GM12872 (cell line): ENCODE data around the gene KLK2.

ENCODE experiments used
- CTCF ChIP-seq: IDR thresholded peaks from 3 replicates; pipeline ENCODE4 v1.5.1; 2011; ENCODE audit warnings: low read depth, mild to moderate bottlenecking, low read length, moderate library complexity; ENCODE audit not compliant: insufficient read depth

Gene KLK2

GRCh38 chr19:50897191-50897607 lies 24.0 kb downstream of the KLK2 start:
- TF ChIP-seq CTCF = no peak

GRCh38 chr19:50897612-50898011 lies 24.4 kb downstream of the KLK2 start:
- peak; percentile 36; the same call in 1 of the 3 replicates for TF ChIP-seq CTCF

GRCh38 chr19:50898018-50898417 lies 24.8 kb downstream of the KLK2 start:
- TF ChIP-seq CTCF = no peak

- no peak for TF ChIP-seq CTCF
Measured at GRCh38 chr19:50899569-50899968, 26.3 kb downstream of the KLK2 start.

- TF ChIP-seq CTCF = no peak
Measured at GRCh38 chr19:50902640-50903039, 29.4 kb downstream of the KLK2 start.

- TF ChIP-seq CTCF = peak; percentile 75
Measured at GRCh38 chr19:50906217-50906616, 33.0 kb downstream of the KLK2 start.

GRCh38 chr19:50908336-50908735 lies 35.1 kb downstream of the KLK2 start:
- no peak for TF ChIP-seq CTCF
